Coronary artery (tissue), 2 donors: ENCODE measurements around the gene ZBTB22.
A peak's percentile ranks its signal among the peaks of the same experiment; 100 is the strongest.

Source experiments
- DNase-seq: peaks from one replicate; pipeline ENCODE4 v3.0.0-alpha.2; 2017; ENCODE audit warnings: low spot score
- H3K27ac ChIP-seq, 2 donors: fragments of 200-600 bp; sonication (generic); one replicate each; pipeline ENCODE4 v1.5.1; 2016 to 2019
- H3K4me3 ChIP-seq: fragments of 200-600 bp; sonication (generic); 2 replicates; pipeline ENCODE4 v1.5.1; 2016; ENCODE audit warnings: mild to moderate bottlenecking, moderate library complexity
- TF ChIP-seq, protein P1 (sequence below): fragments of 200-600 bp; sonication (generic); IDR thresholded peaks from one replicate; pipeline ENCODE4 v1.5.1; 2019; ENCODE audit warnings: antibody characterized with exemption

The ZBTB22 gene

DNA sequence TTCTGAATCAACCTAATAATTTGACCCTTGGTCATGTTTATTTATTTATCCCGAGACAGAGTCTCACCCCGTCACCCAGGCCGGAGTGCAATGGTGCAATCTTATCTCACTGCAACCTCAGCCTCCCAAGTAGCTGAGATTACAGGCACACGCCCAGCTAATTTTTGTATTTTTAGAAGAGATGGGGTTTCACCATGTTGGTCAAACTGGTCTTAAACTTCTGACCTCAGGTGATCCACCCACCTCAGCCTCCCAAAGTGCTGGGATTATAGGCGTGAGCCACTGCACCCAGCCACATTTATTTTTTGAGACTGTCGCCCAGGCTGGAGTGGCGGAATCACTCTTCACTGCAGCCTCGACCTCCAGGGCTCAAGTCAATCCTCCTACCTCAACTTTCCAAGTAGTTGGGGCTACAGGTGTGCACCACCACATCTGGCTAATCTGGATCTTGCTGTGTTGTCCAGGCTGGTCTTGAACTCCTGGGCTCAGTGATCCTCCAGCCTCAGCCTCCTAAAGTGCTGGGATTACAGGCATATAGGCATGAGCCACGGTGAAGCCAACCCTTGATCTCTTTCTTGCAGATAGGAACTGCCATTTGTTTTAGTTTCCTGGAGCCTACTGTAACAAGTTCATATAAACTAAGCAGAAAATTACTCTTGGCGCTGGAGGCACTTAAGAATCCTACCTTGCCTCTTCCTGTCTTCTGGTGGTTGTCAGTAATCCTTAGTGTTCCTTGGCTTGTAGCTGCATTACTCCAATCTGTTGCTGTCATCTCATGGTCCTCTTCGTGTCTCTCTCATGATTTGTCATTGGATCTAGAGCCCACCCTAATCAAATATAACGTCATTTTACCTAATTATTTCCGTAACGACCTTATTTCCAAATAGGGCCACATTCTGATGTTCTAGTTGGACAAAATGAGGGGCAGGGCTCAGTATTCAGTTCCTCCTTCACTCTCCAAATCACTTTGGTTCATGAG is 43.3 kb downstream of the ZBTB22 start:
- peak overlapping the region; percentile 90 for H3K4me3 ChIP-seq
- no peak for DNase-seq
- no peak overlapping the region for H3K27ac ChIP-seq
- TF ChIP-seq, protein P1, sequence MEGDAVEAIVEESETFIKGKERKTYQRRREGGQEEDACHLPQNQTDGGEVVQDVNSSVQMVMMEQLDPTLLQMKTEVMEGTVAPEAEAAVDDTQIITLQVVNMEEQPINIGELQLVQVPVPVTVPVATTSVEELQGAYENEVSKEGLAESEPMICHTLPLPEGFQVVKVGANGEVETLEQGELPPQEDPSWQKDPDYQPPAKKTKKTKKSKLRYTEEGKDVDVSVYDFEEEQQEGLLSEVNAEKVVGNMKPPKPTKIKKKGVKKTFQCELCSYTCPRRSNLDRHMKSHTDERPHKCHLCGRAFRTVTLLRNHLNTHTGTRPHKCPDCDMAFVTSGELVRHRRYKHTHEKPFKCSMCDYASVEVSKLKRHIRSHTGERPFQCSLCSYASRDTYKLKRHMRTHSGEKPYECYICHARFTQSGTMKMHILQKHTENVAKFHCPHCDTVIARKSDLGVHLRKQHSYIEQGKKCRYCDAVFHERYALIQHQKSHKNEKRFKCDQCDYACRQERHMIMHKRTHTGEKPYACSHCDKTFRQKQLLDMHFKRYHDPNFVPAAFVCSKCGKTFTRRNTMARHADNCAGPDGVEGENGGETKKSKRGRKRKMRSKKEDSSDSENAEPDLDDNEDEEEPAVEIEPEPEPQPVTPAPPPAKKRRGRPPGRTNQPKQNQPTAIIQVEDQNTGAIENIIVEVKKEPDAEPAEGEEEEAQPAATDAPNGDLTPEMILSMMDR = no peak

- Histone ChIP-seq H3K4me3 (peak overlapping the region; percentile 90), H3K27ac (no peak overlapping the region)
- DNase-seq = no peak
- TF ChIP-seq, protein P1 = no peak
These were observed 44.2 kb downstream of the ZBTB22 start for GRCh38 chr6:33273129-33273923.

GRCh38 chr6:33272275-33273128 is 45.0 kb downstream of the ZBTB22 start:
- DNase-seq = no peak
- Histone ChIP-seq H3K4me3 (peak overlapping the region; percentile 90), H3K27ac (peak overlapping the region; percentile 79 to 96)
- TF ChIP-seq, protein P1 = no peak

DNA sequence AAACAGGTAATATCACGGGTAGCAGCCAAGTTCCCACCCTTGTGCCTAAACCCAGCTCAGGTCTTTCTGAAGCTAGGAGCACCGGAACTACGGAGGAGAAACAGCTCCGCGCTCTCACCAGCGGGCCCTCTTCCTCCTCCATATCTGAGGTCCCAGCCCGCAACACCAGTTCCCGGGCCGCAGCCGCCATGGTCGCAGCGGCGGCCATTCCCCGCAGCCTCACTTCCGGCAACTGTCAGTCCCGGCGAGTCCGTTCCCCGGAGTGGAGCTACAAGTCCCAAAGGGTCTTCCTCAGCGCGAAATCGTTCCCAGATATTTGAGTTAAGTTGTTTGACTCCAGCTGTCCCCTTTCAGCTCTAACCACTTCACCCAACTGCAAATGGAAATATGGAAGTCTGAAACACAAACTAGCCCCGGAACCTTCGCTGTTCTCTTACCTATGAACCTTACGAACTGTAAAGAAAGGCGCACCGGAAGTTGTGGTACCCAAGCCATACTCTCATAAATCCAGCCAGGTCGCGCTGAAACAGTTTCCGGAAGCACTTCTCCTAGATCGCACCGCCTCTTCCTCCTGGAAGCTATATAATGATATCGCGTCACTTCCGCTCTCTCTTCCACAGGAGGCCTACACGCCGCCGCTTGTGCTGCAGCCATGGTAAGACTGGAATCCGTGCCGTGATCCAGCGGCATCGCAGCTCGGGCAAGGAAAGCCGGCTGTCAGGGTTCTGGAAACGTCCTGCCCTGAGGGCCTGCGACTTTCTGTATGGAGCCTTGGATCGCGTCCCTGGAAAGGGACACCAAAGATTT is 45.9 kb downstream of the ZBTB22 start, which contains the start of the genes RPS18 and VPS52:
Gene RPS18, plus strand, starts transcription at position 608 of the 807 bp plus-strand sequence. Its CDS starts 45 bp downstream, at position 653.
Gene VPS52, minus strand, starts transcription at position 409 of the 807 bp plus-strand sequence. Its CDS starts 201 bp downstream, at position 208.
- peak; percentile 96 for DNase-seq
- Histone ChIP-seq H3K27ac (peak within 1 kb of the TSS; percentile 79 to 96), H3K4me3 (peak within 1 kb of the TSS; percentile 90)
- TF ChIP-seq, protein P1 = no peak

DNA sequence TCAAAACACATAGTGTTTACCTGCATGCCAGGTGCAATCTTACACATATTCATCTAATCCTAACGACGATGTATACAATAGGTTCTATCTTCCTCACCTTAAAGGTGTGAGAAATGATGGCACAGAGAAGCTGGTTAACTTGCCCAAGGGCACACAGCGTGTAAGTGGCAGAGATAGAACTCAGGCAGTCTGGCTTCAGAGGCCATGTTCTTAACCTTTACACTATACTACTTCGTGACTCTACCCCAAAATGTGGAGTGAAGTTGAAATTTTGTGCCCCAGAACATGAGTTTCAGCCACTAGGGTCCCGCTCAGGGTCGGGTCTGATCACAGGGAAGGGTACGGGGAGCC is 46.5 kb downstream of the ZBTB22 start:
- TF ChIP-seq, protein P1 = no peak
- no peak for DNase-seq
- peak overlapping the region; percentile 90 for H3K4me3 ChIP-seq
- H3K27ac ChIP-seq = peak overlapping the region; percentile 79 to 96
